HG03457 (cell line): Measurements from ENCODE around the gene SEMA3G.

Source experiments
- ATAC-seq: cut with Tn5 transposase; IDR thresholded peaks from one replicate; pipeline ENCODE4 v1.9.1; 2021; ENCODE audit warnings: moderate number of reproducible peaks; ENCODE audit not compliant: unreplicated experiment

The SEMA3G gene

GRCh38 chr3:52423173-52423572 lies 21.7 kb downstream of the SEMA3G start:
- ATAC-seq, result no peak

- no peak for ATAC-seq
Observed at GRCh38 chr3:52422669-52423068, 22.2 kb downstream of the SEMA3G start.

DNA sequence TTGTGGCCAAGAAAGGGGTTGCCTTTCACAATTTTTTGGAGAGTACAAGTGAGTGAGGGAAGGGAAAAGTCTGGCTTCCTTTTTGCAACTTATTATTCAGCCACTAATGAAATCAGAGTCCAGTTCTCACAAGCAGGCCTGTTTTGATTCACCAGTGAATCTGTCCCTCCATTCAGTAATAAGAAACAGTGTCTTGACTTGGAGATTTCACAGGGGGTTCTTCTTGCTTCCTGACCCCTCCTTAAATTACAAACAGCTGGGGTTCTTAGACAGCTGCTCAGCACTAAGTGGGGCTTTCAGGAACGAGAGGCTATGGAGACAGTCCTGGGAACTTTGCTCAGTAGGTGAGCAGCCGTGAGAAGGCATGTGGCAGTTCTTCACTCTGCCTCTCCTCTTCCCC lies 24.5 kb downstream of the SEMA3G start:
- no peak for ATAC-seq

DNA sequence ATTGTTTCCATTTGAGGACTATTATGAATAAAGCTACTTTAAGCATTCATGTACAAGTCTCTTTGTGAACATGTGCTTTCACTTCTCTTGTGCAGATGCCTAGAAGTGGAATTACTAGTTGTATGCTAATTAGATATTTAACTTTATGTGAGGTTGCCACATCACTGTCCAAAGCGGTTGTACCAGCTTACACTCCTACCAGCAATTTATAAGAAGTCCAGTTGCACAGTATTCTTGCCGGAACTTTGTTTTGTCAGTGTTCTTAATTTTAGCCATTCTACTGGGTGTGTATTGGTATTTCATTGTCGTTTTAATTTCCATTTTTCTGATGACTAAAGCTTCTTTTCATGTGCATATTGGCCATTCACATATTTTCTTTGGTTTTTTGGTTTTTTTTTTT lies 29.1 kb downstream of the SEMA3G start:
- ATAC-seq, result no peak

DNA sequence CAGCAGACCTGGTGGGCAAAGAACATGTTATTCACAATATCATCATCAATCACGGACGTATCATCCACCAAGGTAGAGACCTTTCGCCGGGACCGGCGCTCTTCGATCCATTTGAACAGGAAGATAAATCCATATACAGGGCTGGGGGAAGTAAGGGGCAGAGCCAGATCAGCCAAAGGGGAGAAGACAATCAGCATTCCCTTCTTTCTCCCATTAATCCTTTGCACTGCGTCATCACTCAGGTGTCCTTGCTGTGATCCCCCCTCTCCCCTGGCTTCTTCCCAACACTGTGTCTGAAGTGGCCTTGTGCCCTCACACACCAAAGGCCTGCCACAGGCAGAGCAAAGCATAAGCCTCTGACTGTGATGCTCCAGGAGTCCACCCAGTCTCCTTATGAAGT lies 36.4 kb downstream of the SEMA3G start:
- ATAC-seq, result no peak

GRCh38 chr3:52407779-52408178 lies 37.1 kb downstream of the SEMA3G start:
- ATAC-seq, result no peak

GRCh38 chr3:52406791-52407510 lies 38.0 kb downstream of the SEMA3G start:
- ATAC-seq, result no peak

DNA sequence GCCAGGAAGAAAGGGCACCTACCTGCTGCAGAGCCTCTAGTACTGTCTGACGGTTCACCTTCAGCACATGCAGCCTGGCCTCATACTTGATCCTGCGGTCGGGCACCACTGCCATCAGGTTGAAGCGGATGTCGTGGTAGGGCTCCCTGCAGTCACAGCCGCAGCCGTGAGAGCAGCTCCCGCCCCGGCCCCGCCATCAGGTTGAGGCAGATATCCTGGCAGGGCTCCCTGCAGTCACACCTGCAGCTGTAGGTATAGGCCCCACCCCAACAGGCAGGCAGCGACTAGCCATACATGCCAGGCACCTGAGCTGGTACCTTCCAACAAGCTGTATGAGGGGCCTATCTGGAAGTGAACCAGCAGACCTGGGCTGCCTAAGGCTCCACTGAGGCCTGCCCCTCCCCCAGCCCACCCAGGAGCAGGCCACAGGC lies 38.7 kb downstream of the SEMA3G start:
- ATAC-seq, result no peak

GRCh38 chr3:52405601-52406110 lies 39.2 kb downstream of the SEMA3G start:
- no peak for ATAC-seq

DNA sequence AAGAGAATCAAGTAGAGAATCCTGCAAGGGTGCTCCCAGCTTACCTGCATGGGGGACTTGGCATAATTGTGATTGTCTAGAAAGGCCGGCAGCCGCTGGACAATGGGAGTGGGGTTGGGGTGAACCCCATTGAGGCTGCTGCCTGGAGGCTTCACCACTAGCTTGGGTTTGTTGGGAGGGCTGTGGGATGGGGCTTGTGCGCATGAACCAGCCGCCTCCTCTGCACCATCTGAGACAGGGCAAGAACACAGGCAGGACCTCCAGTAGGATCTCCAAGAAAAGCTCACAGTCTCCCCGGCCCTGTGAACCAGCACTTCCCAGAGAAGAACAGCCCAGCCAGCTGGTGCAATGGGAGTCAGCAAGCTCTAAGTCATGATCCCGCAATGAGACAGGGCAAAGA lies 39.8 kb downstream of the SEMA3G start:
- no peak for ATAC-seq

GRCh38 chr3:52404391-52404790 lies 40.5 kb downstream of the SEMA3G start:
- no peak for ATAC-seq

DNA sequence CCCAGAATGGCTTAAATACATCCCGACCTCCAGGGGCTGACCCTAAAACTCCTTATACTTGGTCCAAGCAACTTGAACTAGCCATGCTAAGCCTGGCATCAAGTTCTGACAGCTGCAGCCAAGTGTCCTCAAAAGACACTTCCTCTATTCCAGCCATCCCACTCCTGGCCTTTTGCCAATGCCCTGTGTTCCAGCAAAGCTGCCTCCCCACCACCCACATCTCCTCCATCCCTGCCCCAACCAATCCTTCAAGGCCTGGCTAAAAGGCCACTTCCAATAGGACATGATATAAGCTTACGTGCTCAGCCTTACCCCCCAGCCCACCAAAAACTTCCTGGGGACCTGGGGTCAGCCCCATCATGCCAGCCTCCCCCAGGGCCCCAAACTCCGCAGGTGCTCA lies 40.9 kb downstream of the SEMA3G start:
- no peak for ATAC-seq

GRCh38 chr3:52403271-52403841 lies 41.5 kb downstream of the SEMA3G start:
- ATAC-seq, result no peak

- ATAC-seq, result no peak
Observed at GRCh38 chr3:52402706-52403270, 42.1 kb downstream of the SEMA3G start.

DNA sequence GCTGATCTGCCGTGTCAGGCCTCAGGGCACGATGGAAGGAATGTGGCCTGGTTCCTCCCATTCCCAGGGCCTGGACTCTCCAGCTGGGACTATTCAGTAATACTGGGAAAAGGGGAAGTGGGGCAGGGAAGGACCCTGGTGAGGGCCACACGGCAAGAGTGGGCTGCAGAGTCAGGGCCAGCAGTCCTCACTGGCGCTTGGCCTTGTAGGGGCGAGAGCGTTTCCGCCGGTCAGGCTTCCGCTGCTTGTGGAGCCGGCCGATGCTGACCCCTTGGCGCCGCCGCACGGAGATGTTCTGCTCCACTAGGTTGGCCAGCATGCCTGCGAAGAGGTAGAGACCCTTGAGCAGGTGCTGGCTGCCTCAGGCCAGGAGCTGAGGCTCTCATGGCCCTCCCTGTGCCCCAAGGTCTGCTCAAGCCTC lies 42.8 kb downstream of the SEMA3G start:
- ATAC-seq, result no peak

- ATAC-seq, result no peak
Observed at GRCh38 chr3:52401551-52401950, 43.4 kb downstream of the SEMA3G start.

GRCh38 chr3:52401021-52401420 lies 43.9 kb downstream of the SEMA3G start:
- ATAC-seq, result no peak

- ATAC-seq, result no peak
Observed at GRCh38 chr3:52400275-52400793, 44.6 kb downstream of the SEMA3G start.

GRCh38 chr3:52399593-52399992 lies 45.3 kb downstream of the SEMA3G start:
- ATAC-seq, result no peak

DNA sequence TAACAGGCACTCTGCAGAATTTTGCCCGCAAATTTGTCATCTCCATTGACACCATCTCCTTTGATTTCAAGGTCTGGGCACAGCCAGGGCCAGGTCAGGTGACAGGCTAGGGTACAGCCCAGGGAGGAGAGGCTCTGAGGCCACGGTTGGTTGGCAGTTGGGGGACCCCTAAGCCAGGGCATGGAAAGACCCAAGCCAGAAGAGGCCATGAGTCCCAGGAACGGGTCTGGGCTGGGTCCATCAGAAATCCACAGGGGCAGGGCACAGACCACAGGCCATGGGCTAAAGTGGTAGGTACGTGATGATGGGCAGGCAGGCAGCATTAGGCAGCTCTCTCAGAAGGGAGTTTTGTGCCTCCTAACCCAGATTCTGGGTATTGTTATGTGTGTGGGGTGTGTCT lies 45.8 kb downstream of the SEMA3G start:
- no peak for ATAC-seq

DNA sequence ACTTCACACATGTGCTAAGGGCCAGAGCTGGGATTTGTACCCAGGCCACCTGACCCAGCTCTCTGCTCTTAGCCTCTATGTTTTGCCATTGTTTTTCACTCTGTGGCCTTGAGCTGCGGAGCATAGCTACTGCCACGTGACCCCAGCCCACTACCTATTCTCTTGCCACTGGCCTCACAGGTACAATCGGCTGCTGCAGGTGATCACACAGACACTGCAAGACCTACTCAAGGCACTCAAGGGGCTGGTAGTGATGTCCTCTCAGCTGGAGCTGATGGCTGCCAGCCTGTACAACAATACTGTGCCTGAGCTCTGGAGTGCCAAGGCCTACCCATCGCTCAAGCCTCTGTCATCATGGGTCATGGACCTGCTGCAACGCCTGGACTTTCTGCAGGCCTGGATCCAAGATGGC lies 46.2 kb downstream of the SEMA3G start:
- no peak for ATAC-seq
